ENCODE results near the gene SHANK1. TPM values are rescaled to one million over a fixed set of nuclear protein-coding genes. Genes with fewer than 3 reads are reported as not detected.
"Not testable (repeated sequence)": the region's sequence is repeated elsewhere in the genome, so short reads cannot be mapped to it uniquely, and the experiment has no call there.

Gene SHANK1
- total and polyA plus RNA-seq, 5 donors from 2014 or later, result not detected

DNA sequence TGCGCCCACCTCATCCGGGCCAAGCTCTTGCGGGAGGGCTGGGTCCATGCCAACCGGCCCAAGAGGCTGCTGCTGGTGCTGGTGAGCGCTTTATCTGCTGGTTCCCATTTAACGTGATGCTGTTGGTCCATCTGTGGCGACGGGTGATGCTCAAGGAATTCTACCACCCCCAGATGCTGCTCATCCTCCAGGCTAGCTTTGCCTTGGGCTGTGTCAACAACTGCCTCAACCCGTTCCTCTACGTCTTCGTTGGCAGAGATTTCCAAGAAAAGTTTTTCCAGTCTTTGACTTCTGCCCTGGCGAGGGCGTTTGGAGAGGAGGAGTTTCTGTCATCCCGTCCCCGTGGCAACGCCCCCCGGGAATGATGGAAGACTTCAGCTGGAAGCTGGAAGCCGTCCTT is 39.5 kb upstream of the SHANK1 start:
- H3K27ac ChIP-seq (ENCODE audit: insufficient read depth, low read length, poor library complexity, severe bottlenecking); DNase-seq; H3K4me3 Mint-ChIP-seq; H3K9me3 Mint-ChIP-seq; H3K9me3 ChIP-seq (ENCODE audit: control insufficient read depth in 2 of 2, low read length in 2 of 2); H3K27me3 ChIP-seq (ENCODE audit: control insufficient read depth, insufficient read depth, low read length); ATAC-seq (ENCODE audit: low read depth in 2 of 2); H3K36me3 ChIP-seq (ENCODE audit: control insufficient read depth, insufficient read depth, low read length); H3K36me3 Mint-ChIP-seq; H3K27ac Mint-ChIP-seq; H3K4me1 ChIP-seq (ENCODE audit: control insufficient read depth, insufficient read depth, low read length, poor library complexity, severe bottlenecking); H3K4me3 ChIP-seq (ENCODE audit: low read depth, low read length); H3K4me1 Mint-ChIP-seq: not testable (repeated sequence)
- peaks cover 15% of the 10 kb centered on the region for H3K27me3 Mint-ChIP-seq

- H3K4me3 Mint-ChIP-seq; H3K4me3 ChIP-seq (ENCODE audit: low read depth, low read length); H3K36me3 ChIP-seq (ENCODE audit: control insufficient read depth, insufficient read depth, low read length); DNase-seq; H3K27me3 ChIP-seq (ENCODE audit: control insufficient read depth, insufficient read depth, low read length); H3K9me3 ChIP-seq (ENCODE audit: control insufficient read depth in 2 of 2, low read length in 2 of 2); ATAC-seq (ENCODE audit: low read depth in 2 of 2); H3K4me1 ChIP-seq (ENCODE audit: control insufficient read depth, insufficient read depth, low read length, poor library complexity, severe bottlenecking); H3K9me3 Mint-ChIP-seq; H3K36me3 Mint-ChIP-seq; H3K27ac ChIP-seq (ENCODE audit: insufficient read depth, low read length, poor library complexity, severe bottlenecking); H3K27ac Mint-ChIP-seq; H3K4me1 Mint-ChIP-seq: not testable (repeated sequence)
- H3K27me3 Mint-ChIP-seq, result peaks cover 20% of the 10 kb centered on the region
Observed at GRCh38 chr19:50757624-50758023, 38.0 kb upstream of the SHANK1 start.

DNA sequence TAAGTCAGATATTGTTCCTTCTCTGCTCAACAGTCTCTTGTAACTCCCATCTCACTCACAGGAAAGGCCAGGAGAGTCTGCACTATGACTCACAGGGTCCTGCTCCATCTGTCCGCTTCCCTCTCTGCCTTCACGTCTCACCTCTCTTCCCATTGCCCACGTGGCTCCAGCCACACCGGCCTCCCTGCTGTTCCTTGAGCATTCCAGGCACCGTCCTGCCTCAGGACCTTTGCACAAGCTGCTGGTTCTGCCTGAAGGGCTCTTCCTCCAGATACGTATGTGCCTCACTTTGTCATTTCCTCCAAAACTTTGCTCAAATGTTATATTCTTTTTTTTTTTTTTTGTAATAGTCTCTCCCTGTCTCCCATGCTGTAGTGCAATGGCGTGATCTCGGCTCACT is 36.6 kb upstream of the SHANK1 start:
- not testable (repeated sequence) for DNase-seq; H3K36me3 ChIP-seq (ENCODE audit: control insufficient read depth, insufficient read depth, low read length); H3K9me3 Mint-ChIP-seq; H3K27ac ChIP-seq (ENCODE audit: insufficient read depth, low read length, poor library complexity, severe bottlenecking); H3K36me3 Mint-ChIP-seq; H3K4me3 Mint-ChIP-seq; H3K4me3 ChIP-seq (ENCODE audit: low read depth, low read length); H3K4me1 ChIP-seq (ENCODE audit: control insufficient read depth, insufficient read depth, low read length, poor library complexity, severe bottlenecking); H3K27me3 ChIP-seq (ENCODE audit: control insufficient read depth, insufficient read depth, low read length); H3K27ac Mint-ChIP-seq; H3K9me3 ChIP-seq (ENCODE audit: control insufficient read depth in 2 of 2, low read length in 2 of 2); H3K4me1 Mint-ChIP-seq; ATAC-seq (ENCODE audit: low read depth in 2 of 2)
- H3K27me3 Mint-ChIP-seq, result peaks cover 20% of the 10 kb centered on the region

- no peaks in the 10 kb centered on the region for H3K4me1 Mint-ChIP-seq
Observed at GRCh38 chr19:50753879-50754278, 34.3 kb upstream of the SHANK1 start.

DNA sequence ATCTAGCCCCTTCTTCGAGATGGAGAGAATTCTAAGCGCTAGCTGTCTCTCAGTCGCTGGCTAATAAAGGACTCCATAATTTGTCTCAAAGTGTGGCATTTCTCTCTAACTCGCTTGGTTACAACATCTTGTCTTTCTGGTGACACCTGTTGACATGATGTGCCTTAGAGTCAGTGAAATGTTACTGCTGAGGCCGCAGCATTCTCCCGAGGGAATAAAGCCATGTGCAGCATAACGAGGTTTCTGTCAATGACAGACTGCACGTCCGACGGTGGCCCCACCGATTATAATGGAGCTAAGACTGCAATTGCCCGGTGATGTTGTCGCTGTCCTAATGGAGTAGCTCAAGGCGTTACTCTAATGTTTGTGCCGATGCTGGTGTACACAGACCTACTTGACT is 30.4 kb upstream of the SHANK1 start:
- peaks cover 12% of the 10 kb centered on the region for H3K27me3 Mint-ChIP-seq

More at GRCh38 chr19:50753879-50754278, 34.3 kb upstream of the SHANK1 start:
- Mint-ChIP-seq H3K36me3 (no peaks in the 10 kb centered on the region), H3K9me3 (peaks cover 0 to 2% (median 0%) of the 10 kb centered on the region in 7 donors), H3K4me3 (no peak overlapping the region), H3K27me3 (peaks cover 20% of the 10 kb centered on the region), H3K27ac (no peak overlapping the region)
- no peaks in the 10 kb centered on the region for H3K27me3 ChIP-seq (ENCODE audit: control insufficient read depth, insufficient read depth, low read length)
- H3K4me3 ChIP-seq (ENCODE audit: low read depth, low read length), result no peak overlapping the region
- no peaks in the 10 kb centered on the region for H3K36me3 ChIP-seq (ENCODE audit: control insufficient read depth, insufficient read depth, low read length)
- ATAC-seq (ENCODE audit: low read depth in 2 of 2) (no peak), DNase-seq (no peak)
- H3K4me1 ChIP-seq (ENCODE audit: control insufficient read depth, insufficient read depth, low read length, poor library complexity, severe bottlenecking), result no peaks in the 10 kb centered on the region
- no peak overlapping the region for H3K27ac ChIP-seq (ENCODE audit: insufficient read depth, low read length, poor library complexity, severe bottlenecking)
- H3K9me3 ChIP-seq (ENCODE audit: control insufficient read depth in 2 of 2, low read length in 2 of 2), result no peaks in the 10 kb centered on the region

DNA sequence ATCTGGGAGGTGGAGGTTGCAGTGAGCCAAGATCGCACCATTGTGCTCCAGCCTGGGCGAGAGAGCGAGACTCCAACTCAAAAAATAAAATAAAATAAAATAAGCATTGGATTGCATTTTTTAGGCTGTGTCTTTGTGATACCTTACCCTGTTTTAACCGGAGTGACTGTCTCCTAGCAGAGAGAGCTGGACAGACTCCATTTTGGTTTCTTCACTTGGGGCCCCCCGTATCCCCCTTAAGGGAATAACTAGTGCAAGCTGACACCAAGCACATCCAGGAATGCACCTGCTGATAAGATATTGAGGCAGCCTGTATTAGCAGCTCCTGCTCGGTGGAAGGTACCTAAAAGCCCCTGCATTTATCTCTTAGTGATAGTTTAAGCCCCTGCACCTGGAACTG is 29.9 kb upstream of the SHANK1 start:
- H3K27ac Mint-ChIP-seq, result no peak overlapping the region

More for the DNA sequence above, 30.4 kb upstream of the SHANK1 start:
- no peak for ATAC-seq (ENCODE audit: low read depth in 2 of 2)
- no peaks in the 10 kb centered on the region for H3K9me3 Mint-ChIP-seq
- Histone ChIP-seq H3K4me3 (ENCODE audit: low read depth, low read length) (no peak overlapping the region), H3K36me3 (ENCODE audit: control insufficient read depth, insufficient read depth, low read length) (no peaks in the 10 kb centered on the region), H3K9me3 (ENCODE audit: control insufficient read depth in 2 of 2, low read length in 2 of 2) (no peaks in the 10 kb centered on the region), H3K27me3 (ENCODE audit: control insufficient read depth, insufficient read depth, low read length) (no peaks in the 10 kb centered on the region), H3K27ac (ENCODE audit: insufficient read depth, low read length, poor library complexity, severe bottlenecking) (no peak overlapping the region), H3K4me1 (ENCODE audit: control insufficient read depth, insufficient read depth, low read length, poor library complexity, severe bottlenecking) (no peaks in the 10 kb centered on the region)
- no peaks in the 10 kb centered on the region for H3K4me1 Mint-ChIP-seq
- no peak for DNase-seq
- H3K4me3 Mint-ChIP-seq, result no peak overlapping the region
- H3K36me3 Mint-ChIP-seq, result no peaks in the 10 kb centered on the region
- H3K27ac Mint-ChIP-seq, result no peak overlapping the region

DNA sequence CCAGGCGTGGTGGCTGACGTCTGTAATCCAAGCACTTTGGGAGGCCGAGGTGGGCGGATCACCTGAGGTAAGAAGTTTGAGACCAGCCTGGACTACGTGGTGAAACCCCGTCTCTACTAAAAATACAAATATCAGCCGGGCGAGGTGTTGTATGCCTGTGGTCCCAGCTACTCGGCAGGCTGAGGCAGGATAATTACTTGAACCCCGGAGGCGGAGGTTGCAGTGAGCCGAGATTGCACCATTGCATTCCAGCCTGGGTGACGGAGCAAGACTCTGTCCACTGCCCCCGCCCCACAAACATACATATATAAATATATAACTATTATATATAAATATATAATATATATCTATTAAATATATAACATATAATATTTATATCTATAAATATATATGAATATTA is 27.5 kb upstream of the SHANK1 start:
- DNase-seq; H3K36me3 ChIP-seq (ENCODE audit: control insufficient read depth, insufficient read depth, low read length); H3K9me3 ChIP-seq (ENCODE audit: control insufficient read depth in 2 of 2, low read length in 2 of 2); H3K27ac ChIP-seq (ENCODE audit: insufficient read depth, low read length, poor library complexity, severe bottlenecking); H3K9me3 Mint-ChIP-seq; ATAC-seq (ENCODE audit: low read depth in 2 of 2); H3K4me3 ChIP-seq (ENCODE audit: low read depth, low read length); H3K4me1 ChIP-seq (ENCODE audit: control insufficient read depth, insufficient read depth, low read length, poor library complexity, severe bottlenecking); H3K4me1 Mint-ChIP-seq; H3K27me3 Mint-ChIP-seq; H3K27me3 ChIP-seq (ENCODE audit: control insufficient read depth, insufficient read depth, low read length); H3K4me3 Mint-ChIP-seq; H3K27ac Mint-ChIP-seq; H3K36me3 Mint-ChIP-seq: not testable (repeated sequence)

More for the DNA sequence above, 29.9 kb upstream of the SHANK1 start:
- Mint-ChIP-seq H3K9me3 (no peaks in the 10 kb centered on the region), H3K36me3 (no peaks in the 10 kb centered on the region), H3K4me3 (no peak overlapping the region), H3K4me1 (no peaks in the 10 kb centered on the region), H3K27me3 (peaks cover 12% of the 10 kb centered on the region)
- no peak overlapping the region for H3K27ac ChIP-seq (ENCODE audit: insufficient read depth, low read length, poor library complexity, severe bottlenecking)
- H3K36me3 ChIP-seq (ENCODE audit: control insufficient read depth, insufficient read depth, low read length), result no peaks in the 10 kb centered on the region
- no peak for ATAC-seq (ENCODE audit: low read depth in 2 of 2)
- no peak for DNase-seq
- H3K9me3 ChIP-seq (ENCODE audit: control insufficient read depth in 2 of 2, low read length in 2 of 2), result no peaks in the 10 kb centered on the region
- no peaks in the 10 kb centered on the region for H3K4me1 ChIP-seq (ENCODE audit: control insufficient read depth, insufficient read depth, low read length, poor library complexity, severe bottlenecking)
- no peak overlapping the region for H3K4me3 ChIP-seq (ENCODE audit: low read depth, low read length)
- no peaks in the 10 kb centered on the region for H3K27me3 ChIP-seq (ENCODE audit: control insufficient read depth, insufficient read depth, low read length)

DNA sequence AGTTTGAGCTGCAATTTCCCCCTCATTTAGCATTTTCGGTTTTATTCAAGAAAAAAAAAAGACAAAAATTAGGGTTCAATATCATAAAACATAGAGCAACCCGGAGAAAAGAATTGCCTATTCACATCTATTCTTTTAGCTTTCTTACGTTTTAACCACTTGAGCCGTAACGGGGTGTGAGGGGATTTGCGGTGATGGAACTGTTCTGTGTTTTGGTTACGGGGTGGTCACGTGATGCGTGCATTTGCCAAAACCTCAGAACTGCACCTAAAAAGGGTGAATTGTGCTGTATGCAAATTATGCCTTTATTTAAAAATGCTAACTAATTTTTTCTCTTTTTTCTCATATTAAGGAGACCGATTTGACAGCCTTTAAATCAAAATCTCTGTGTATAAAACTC is 25.6 kb upstream of the SHANK1 start:
- peaks cover 0 to 2% (median 0%) of the 10 kb centered on the region in 7 donors for H3K9me3 Mint-ChIP-seq
- Histone ChIP-seq H3K4me1 (ENCODE audit: control insufficient read depth, insufficient read depth, low read length, poor library complexity, severe bottlenecking) (no peaks in the 10 kb centered on the region), H3K27ac (ENCODE audit: insufficient read depth, low read length, poor library complexity, severe bottlenecking) (no peak overlapping the region), H3K4me3 (ENCODE audit: low read depth, low read length) (no peak overlapping the region), H3K9me3 (ENCODE audit: control insufficient read depth in 2 of 2, low read length in 2 of 2) (no peaks in the 10 kb centered on the region), H3K36me3 (ENCODE audit: control insufficient read depth, insufficient read depth, low read length) (no peaks in the 10 kb centered on the region), H3K27me3 (ENCODE audit: control insufficient read depth, insufficient read depth, low read length) (no peaks in the 10 kb centered on the region)
- H3K36me3 Mint-ChIP-seq, result no peaks in the 10 kb centered on the region
- no peak overlapping the region for H3K27ac Mint-ChIP-seq
- no peak for DNase-seq
- no peak for ATAC-seq (ENCODE audit: low read depth in 2 of 2)
- no peak overlapping the region for H3K4me3 Mint-ChIP-seq
- H3K4me1 Mint-ChIP-seq, result no peaks in the 10 kb centered on the region
- H3K27me3 Mint-ChIP-seq, result peaks cover 17% of the 10 kb centered on the region
